K562 (cell line): Measurements from ENCODE around the gene HOXB3. TPM values are rescaled to one million over a fixed set of nuclear protein-coding genes. Genes with fewer than 3 reads are reported as not detected.

Experiments used
- ATF1 ChIP-seq, 2 experiments: fragments of 450-650 bp in 1 of 2; IDR thresholded peaks; 2 replicates each; pipeline ENCODE4 v1.6.1; 2016; ENCODE audit warnings: missing compliant biosample characterization in 1 of 2, missing genetic modification characterization in 1 of 2
- HLTF ChIP-seq: fragments of 450-650 bp; IDR thresholded peaks from 2 replicates; pipeline ENCODE4 v1.6.1; 2016
- IFI16 ChIP-seq: fragments of 250-450 bp; sonication (Bioruptor Pico); IDR thresholded peaks from 2 replicates; pipeline ENCODE4 v2.1.2; 2022; ENCODE audit warnings: mild to moderate bottlenecking, inconsistent platforms
- JUND ChIP-seq, 2 experiments: IDR thresholded peaks; 2 replicates in 1 of 2; 3 replicates in 1 of 2; pipeline ENCODE4 v1.6.1; 2011; ENCODE audit warnings: borderline replicate concordance in 2 of 2, low read depth in 2 of 2, low read length in 2 of 2, improper control_type of control experiment in 1 of 2, missing biosample characterization in 1 of 2, missing genetic modification characterization in 1 of 2, missing genetic modification reagents in 1 of 2
- PTBP1 ChIP-seq: fragments of 200-400 bp; formaldehyde crosslinking; IDR thresholded peaks from 2 replicates; pipeline ENCODE4 v1.6.1; 2017; ENCODE audit warnings: low read depth, low read length
- RNF2 ChIP-seq: sonication (generic); IDR thresholded peaks from 2 replicates; pipeline ENCODE4 v1.6.1; 2016
- ZNF239 ChIP-seq: fragments of 250-450 bp; sonication (Bioruptor Pico); IDR thresholded peaks from 2 replicates; pipeline ENCODE4 v1.4.0; 2020; ENCODE audit warnings: mild to moderate bottlenecking
- ZNF263 ChIP-seq: sonication (generic); formaldehyde crosslinking; IDR thresholded peaks from 2 replicates; pipeline ENCODE4 v1.8.0; 2022; ENCODE audit warnings: mild to moderate bottlenecking, missing genetic modification reagents, borderline replicate concordance
- ZNF354B ChIP-seq: fragments of 250-450 bp; sonication (Bioruptor Pico); IDR thresholded peaks from 2 replicates; pipeline ENCODE4 v1.4.0; 2020
- ZNF589 ChIP-seq: fragments of 200-800 bp; sonication (Bioruptor generic); IDR thresholded peaks from 2 replicates; pipeline ENCODE4 v1.6.1; 2016; ENCODE audit warnings: low read depth, missing genetic modification characterization, missing compliant biosample characterization
- polyA plus RNA-seq, 8 experiments: library from polyadenylated mRNA; depleted of rRNA in 4 of 8; stranded (reverse) in 5 of 8; unstranded in 3 of 8; fragments of >200 nt; fragmentation: Nextera tagmentation in 2 of 8; fragmentation: Illumina TruSeq in 1 of 8; extraction: Ambion mirVana in 2 of 8; extraction: Trizol in 1 of 8; gene quantifications; 2 replicates each; pipeline versions ENCODE4 v1.2.1 to v1.2.3, GENCODE V29; 2011 to 2014; ENCODE audit warnings: inconsistent platforms in 1 of 8, missing spikeins in 1 of 8
- total RNA-seq, 7 experiments: library from RNA; depleted of rRNA in 6 of 7; stranded (reverse); fragments of >200 nt in 6 of 7; fragmentation: Illumina TruSeq in 2 of 7; extraction: Trizol in 2 of 7; gene quantifications; 2 replicates each; pipeline versions ENCODE4 v1.2.1 to v1.2.3, GENCODE V29; 2011 to 2021; ENCODE audit warnings: low replicate concordance in 1 of 7
- TF ChIP-seq, protein P1 (sequence below): fragments of 450-650 bp; formaldehyde crosslinking; IDR thresholded peaks from 2 replicates; pipeline ENCODE4 v1.4.0; 2020; ENCODE audit warnings: mild to moderate bottlenecking, moderate library complexity
- TF ChIP-seq, protein P2 (sequence below), 2 experiments: IDR thresholded peaks; 2 replicates each; pipeline ENCODE4 v1.6.1; 2012; ENCODE audit warnings: improper control_type of control experiment in 2 of 2, low read depth in 2 of 2, low read length in 2 of 2, borderline replicate concordance in 1 of 2
- TF ChIP-seq, protein P3 (sequence below): sonication (generic); formaldehyde crosslinking; IDR thresholded peaks from 2 replicates; pipeline ENCODE4 v1.8.1; 2023; ENCODE audit warnings: missing genetic modification reagents, mild to moderate bottlenecking, borderline replicate concordance
- TF ChIP-seq, protein P4 (sequence below), 3 experiments: fragments of 200-800 bp in 1 of 3; sonication (Bioruptor generic) in 1 of 3; sonication (generic) in 1 of 3; formaldehyde crosslinking in 1 of 3; IDR thresholded peaks; 2 replicates each; pipeline versions ENCODE4 v1.6.1 to v1.8.0; 2016 to 2022; ENCODE audit warnings: mild to moderate bottlenecking in 2 of 3, missing compliant biosample characterization in 2 of 3, missing genetic modification characterization in 2 of 3, missing genetic modification reagents in 1 of 3

Gene HOXB3
- total and polyA plus RNA-seq, 9 of the 15 experiments (the other 6 are each of a cell fraction or from before 2014, with no cell fraction given): 2.4 to 41.3 (median 20.2) TPM

DNA sequence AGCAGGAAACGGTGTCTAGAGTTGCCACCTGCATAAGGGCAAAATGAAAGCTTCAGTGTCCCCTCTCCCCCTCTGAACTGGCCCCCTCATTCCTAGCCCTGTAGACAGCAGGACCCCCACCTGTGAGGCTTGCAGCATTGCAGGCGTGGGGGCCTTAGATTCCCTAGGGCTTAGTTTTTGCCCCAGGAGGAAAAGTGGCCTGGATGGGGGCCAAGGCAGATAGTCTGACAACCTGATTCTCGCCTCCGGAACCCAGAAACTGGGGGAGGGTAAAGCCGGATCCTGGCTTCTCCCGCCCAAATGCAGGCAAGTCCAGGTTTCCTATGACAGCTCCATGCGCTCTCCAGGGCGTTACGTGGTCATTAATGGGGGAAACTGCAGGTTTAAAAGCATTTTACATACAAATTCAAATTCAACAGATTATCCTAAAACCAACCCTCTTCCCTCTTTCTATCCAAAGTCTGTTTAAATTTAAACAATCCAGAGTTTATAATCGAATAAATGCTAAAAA lies 15.4 kb upstream of the HOXB3 start (continued):
- TF ChIP-seq, protein P1, sequence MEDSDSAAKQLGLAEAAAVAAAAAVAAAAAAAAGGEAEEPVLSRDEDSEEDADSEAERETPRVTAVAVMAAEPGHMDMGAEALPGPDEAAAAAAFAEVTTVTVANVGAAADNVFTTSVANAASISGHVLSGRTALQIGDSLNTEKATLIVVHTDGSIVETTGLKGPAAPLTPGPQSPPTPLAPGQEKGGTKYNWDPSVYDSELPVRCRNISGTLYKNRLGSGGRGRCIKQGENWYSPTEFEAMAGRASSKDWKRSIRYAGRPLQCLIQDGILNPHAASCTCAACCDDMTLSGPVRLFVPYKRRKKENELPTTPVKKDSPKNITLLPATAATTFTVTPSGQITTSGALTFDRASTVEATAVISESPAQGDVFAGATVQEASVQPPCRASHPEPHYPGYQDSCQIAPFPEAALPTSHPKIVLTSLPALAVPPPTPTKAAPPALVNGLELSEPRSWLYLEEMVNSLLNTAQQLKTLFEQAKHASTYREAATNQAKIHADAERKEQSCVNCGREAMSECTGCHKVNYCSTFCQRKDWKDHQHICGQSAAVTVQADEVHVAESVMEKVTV (CRISPR knock-in tag): no peak
- TF ChIP-seq, protein P2, sequence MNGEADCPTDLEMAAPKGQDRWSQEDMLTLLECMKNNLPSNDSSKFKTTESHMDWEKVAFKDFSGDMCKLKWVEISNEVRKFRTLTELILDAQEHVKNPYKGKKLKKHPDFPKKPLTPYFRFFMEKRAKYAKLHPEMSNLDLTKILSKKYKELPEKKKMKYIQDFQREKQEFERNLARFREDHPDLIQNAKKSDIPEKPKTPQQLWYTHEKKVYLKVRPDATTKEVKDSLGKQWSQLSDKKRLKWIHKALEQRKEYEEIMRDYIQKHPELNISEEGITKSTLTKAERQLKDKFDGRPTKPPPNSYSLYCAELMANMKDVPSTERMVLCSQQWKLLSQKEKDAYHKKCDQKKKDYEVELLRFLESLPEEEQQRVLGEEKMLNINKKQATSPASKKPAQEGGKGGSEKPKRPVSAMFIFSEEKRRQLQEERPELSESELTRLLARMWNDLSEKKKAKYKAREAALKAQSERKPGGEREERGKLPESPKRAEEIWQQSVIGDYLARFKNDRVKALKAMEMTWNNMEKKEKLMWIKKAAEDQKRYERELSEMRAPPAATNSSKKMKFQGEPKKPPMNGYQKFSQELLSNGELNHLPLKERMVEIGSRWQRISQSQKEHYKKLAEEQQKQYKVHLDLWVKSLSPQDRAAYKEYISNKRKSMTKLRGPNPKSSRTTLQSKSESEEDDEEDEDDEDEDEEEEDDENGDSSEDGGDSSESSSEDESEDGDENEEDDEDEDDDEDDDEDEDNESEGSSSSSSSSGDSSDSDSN (IDR thresholded peaks at IDR 0.05; ENCODE audit: borderline replicate concordance in 1 of 2, low read depth in 2 of 2, low read length in 2 of 2): peak in 1 of 2 experiments; percentile 66; a peak in 1 of 4 replicates
- TF ChIP-seq PTBP1 (no peak), HLTF (no peak), ZNF239 (CRISPR knock-in tag) (no peak), RNF2 (no peak), IFI16 (no peak), ZNF263 (CRISPR knock-in tag) (no peak), JUND (IDR thresholded peaks at IDR 0.05; ENCODE audit: borderline replicate concordance, low read depth, low read length) (no peak), JUND (tag; IDR thresholded peaks at IDR 0.05; ENCODE audit: borderline replicate concordance, low read depth, low read length) (no peak; the same call in 2 of the 3 replicates), ZNF589 (CRISPR knock-in tag) (peak; percentile 45; the same call in 1 of the 2 replicates), ATF1 (CRISPR knock-in tag; IDR thresholded peaks at IDR 0.05) (no peak), ATF1 (tag; IDR thresholded peaks at IDR 0.05) (no peak), ZNF354B (CRISPR knock-in tag) (no peak)
- TF ChIP-seq, protein P3, sequence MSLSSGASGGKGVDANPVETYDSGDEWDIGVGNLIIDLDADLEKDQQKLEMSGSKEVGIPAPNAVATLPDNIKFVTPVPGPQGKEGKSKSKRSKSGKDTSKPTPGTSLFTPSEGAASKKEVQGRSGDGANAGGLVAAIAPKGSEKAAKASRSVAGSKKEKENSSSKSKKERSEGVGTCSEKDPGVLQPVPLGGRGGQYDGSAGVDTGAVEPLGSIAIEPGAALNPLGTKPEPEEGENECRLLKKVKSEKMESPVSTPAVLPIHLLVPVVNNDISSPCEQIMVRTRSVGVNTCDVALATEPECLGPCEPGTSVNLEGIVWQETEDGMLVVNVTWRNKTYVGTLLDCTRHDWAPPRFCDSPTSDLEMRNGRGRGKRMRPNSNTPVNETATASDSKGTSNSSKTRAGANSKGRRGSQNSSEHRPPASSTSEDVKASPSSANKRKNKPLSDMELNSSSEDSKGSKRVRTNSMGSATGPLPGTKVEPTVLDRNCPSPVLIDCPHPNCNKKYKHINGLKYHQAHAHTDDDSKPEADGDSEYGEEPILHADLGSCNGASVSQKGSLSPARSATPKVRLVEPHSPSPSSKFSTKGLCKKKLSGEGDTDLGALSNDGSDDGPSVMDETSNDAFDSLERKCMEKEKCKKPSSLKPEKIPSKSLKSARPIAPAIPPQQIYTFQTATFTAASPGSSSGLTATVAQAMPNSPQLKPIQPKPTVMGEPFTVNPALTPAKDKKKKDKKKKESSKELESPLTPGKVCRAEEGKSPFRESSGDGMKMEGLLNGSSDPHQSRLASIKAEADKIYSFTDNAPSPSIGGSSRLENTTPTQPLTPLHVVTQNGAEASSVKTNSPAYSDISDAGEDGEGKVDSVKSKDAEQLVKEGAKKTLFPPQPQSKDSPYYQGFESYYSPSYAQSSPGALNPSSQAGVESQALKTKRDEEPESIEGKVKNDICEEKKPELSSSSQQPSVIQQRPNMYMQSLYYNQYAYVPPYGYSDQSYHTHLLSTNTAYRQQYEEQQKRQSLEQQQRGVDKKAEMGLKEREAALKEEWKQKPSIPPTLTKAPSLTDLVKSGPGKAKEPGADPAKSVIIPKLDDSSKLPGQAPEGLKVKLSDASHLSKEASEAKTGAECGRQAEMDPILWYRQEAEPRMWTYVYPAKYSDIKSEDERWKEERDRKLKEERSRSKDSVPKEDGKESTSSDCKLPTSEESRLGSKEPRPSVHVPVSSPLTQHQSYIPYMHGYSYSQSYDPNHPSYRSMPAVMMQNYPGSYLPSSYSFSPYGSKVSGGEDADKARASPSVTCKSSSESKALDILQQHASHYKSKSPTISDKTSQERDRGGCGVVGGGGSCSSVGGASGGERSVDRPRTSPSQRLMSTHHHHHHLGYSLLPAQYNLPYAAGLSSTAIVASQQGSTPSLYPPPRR (CRISPR knock-in tag): no peak
- TF ChIP-seq, protein P4, sequence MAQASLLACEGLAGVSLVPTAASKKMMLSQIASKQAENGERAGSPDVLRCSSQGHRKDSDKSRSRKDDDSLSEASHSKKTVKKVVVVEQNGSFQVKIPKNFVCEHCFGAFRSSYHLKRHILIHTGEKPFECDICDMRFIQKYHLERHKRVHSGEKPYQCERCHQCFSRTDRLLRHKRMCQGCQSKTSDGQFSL (CRISPR knock-in tag; IDR thresholded peaks at IDR 0.05): 0 out of 2 replicates have a peak, but pooled peaks have one; percentile 7
- TF ChIP-seq, protein P4 (tag; IDR thresholded peaks at IDR 0.05): no peak
